Upper lobe of left lung (tissue), 6 donors: ENCODE data around the gene FOXN3. TPM values are rescaled to one million over a fixed set of nuclear protein-coding genes. Genes with fewer than 3 reads are reported as not detected.

Source experiments
- ATAC-seq, 2 donors: fragments of 200-7000 bp; cut with Tn5 transposase; one replicate each; pipeline ENCODE4 v1.9.1; 2022; ENCODE audit warnings: mild to moderate bottlenecking in 2 of 2, moderate library complexity in 2 of 2; ENCODE audit not compliant: low FRiP score in 2 of 2
- DNase-seq, 2 donors: peaks; one replicate each; pipeline ENCODE4 v3.0.0-alpha.2; 2019 to 2020
- H3K27ac ChIP-seq, 4 donors: fragments of 200-600 bp; sonication (generic); one replicate each; pipeline ENCODE4 v1.5.1; 2016 to 2019
- H3K27me3 ChIP-seq, 4 donors: fragments of 200-600 bp; sonication (generic); one replicate each; pipeline ENCODE4 v1.5.1; 2017 to 2019
- H3K36me3 ChIP-seq, 4 donors: fragments of 200-600 bp; sonication (generic); one replicate each; pipeline ENCODE4 v1.5.1; 2016 to 2019
- H3K4me1 ChIP-seq, 4 donors: fragments of 200-600 bp; sonication (generic); one replicate each; pipeline ENCODE4 v1.5.1; 2018 to 2019
- H3K4me3 ChIP-seq, 4 donors: fragments of 200-600 bp; sonication (generic); one replicate each; pipeline ENCODE4 v1.5.1; 2017 to 2019; ENCODE audit warnings: mild to moderate bottlenecking in 2 of 4, moderate library complexity in 1 of 4
- H3K9me3 ChIP-seq, 4 donors: fragments of 200-600 bp; sonication (generic); one replicate each; pipeline ENCODE4 v1.5.1; 2018 to 2019
- CTCF ChIP-seq, 6 experiments: fragments of 450-650 bp in 4 of 6; fragments of 200-600 bp in 2 of 6; sonication (generic) in 2 of 6; IDR thresholded peaks; one replicate each; pipeline ENCODE4 v1.5.1; 2016 to 2019; ENCODE audit warnings: antibody characterized with exemption in 6 of 6
- EP300 ChIP-seq, 4 donors: sonication (generic); formaldehyde crosslinking; IDR thresholded peaks; one replicate each; pipeline ENCODE4 v1.5.1; 2017; ENCODE audit warnings: antibody characterized with exemption in 4 of 4, control low read depth in 2 of 4
- POLR2A ChIP-seq, 4 donors: fragments of 450-650 bp; IDR thresholded peaks; one replicate each; pipeline ENCODE4 v1.5.1; 2016 to 2017; ENCODE audit warnings: antibody characterized with exemption in 4 of 4, mild to moderate bottlenecking in 2 of 4
- POLR2AphosphoS5 ChIP-seq, 2 donors: sonication (generic); formaldehyde crosslinking; IDR thresholded peaks; one replicate each; pipeline ENCODE4 v1.5.1; 2017; ENCODE audit warnings: antibody characterized with exemption in 2 of 2
- WGBS, 2 donors: methylation state at CpG; one replicate each; pipeline ENCODE4 v1.1.5; 2017 to 2018; 5-methylcytosine and 5-hydroxymethylcytosine counted together
- total RNA-seq, 6 donors: library from RNA; depleted of rRNA in 4 of 6; stranded (reverse); fragments of >200 nt in 4 of 6; gene quantifications; one replicate each; pipeline versions ENCODE4 v1.1.0 to v1.2.1, GENCODE V29; 2016 to 2021
- donor health status: DM: no; HTN: no; CAD: no; lungs with moderate emphysema.
- donor health status: DM: no; HTN: yes; CAD: no; lungs with severe emphysema.

FOXN3 gene
- total RNA-seq, 6 donors from 2014 or later = 63.4 to 115 (median 77.2) TPM

GRCh38 chr14:89415159-89415558 is 1.9 kb downstream of the FOXN3 start:
- H3K4me1 ChIP-seq = peaks cover 30 to 44% (median 39%) of the 10 kb centered on the region in 4 donors
- no peak for ATAC-seq

GRCh38 chr14:89411976-89412375 is 5.1 kb downstream of the FOXN3 start:
- ATAC-seq (no peak), DNase-seq (no peak)
- no peaks in the 10 kb centered on the region for H3K27me3 ChIP-seq
- H3K9me3 ChIP-seq = no peaks in the 10 kb centered on the region
- peaks cover 45 to 53% (median 49%) of the 10 kb centered on the region in 4 donors for H3K4me1 ChIP-seq
- 89 to 91% methylated on average over 11 of the region's 11 CpGs for WGBS, 2 donors
- peaks cover 0 to 16% (median 5%) of the 10 kb centered on the region in 4 donors for H3K36me3 ChIP-seq
- H3K27ac ChIP-seq = no peak overlapping the region
- H3K4me3 ChIP-seq = no peak overlapping the region
- TF ChIP-seq EP300 (IDR thresholded peaks at IDR 0.05) (no peak), POLR2A (IDR thresholded peaks at IDR 0.05) (no peak), CTCF (IDR thresholded peaks at IDR 0.05) (no peak)

More at GRCh38 chr14:89415159-89415558, 1.9 kb downstream of the FOXN3 start:
- peak overlapping the region in 3 of 4 donors; percentile 95 to 97 (median 97) for H3K27ac ChIP-seq
- H3K9me3 ChIP-seq = no peaks in the 10 kb centered on the region
- WGBS, 2 donors = 30 to 47% methylated on average over 5 of the region's 5 CpGs
- no peaks in the 10 kb centered on the region for H3K27me3 ChIP-seq
- peak overlapping the region in 2 of 4 donors; percentile 63 to 94 for H3K4me3 ChIP-seq
- H3K36me3 ChIP-seq = peaks cover 0 to 16% (median 5%) of the 10 kb centered on the region in 4 donors
- DNase-seq = no peak
- no peak for TF ChIP-seq POLR2A (IDR thresholded peaks at IDR 0.05)
- no peak for TF ChIP-seq EP300 (IDR thresholded peaks at IDR 0.05)
- no peak for TF ChIP-seq POLR2AphosphoS5 (IDR thresholded peaks at IDR 0.05)
- TF ChIP-seq CTCF (IDR thresholded peaks at IDR 0.05) = no peak

DNA sequence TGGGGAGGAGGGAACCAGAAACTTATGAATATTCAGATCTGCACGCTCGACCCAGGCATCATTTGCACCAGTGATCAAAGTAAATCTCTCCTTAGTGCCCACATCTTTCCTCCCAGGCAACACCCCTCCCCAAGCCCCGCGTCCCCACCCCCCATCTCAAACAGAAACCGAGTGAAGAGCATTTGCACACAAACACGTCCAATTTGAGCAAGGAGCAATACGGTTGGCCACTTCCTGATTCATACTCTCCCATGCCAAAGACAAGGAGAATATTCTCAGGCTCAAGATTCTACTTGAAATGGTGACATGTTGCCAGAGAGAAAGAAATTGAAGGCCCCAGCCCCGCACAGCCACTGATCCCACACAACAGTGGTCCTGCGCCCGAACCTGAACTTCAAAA is 7.1 kb downstream of the FOXN3 start:
- ATAC-seq (peak in 1 of 2 donors; percentile 32), DNase-seq (no peak)
- TF ChIP-seq POLR2A (IDR thresholded peaks at IDR 0.05) (no peak), POLR2AphosphoS5 (IDR thresholded peaks at IDR 0.05) (no peak), EP300 (IDR thresholded peaks at IDR 0.05) (no peak), CTCF (IDR thresholded peaks at IDR 0.05) (no peak)
- WGBS, 2 donors = 46 to 49% methylated on average over 10 of the region's 10 CpGs
- Histone ChIP-seq H3K27ac (peak overlapping the region; percentile 12 to 48 (median 38)), H3K27me3 (no peaks in the 10 kb centered on the region), H3K4me1 (peaks cover 46 to 57% (median 52%) of the 10 kb centered on the region in 4 donors), H3K36me3 (peaks cover 0 to 16% (median 5%) of the 10 kb centered on the region in 4 donors), H3K4me3 (peak overlapping the region in 2 of 4 donors; percentile 5 to 23), H3K9me3 (no peaks in the 10 kb centered on the region)

DNA sequence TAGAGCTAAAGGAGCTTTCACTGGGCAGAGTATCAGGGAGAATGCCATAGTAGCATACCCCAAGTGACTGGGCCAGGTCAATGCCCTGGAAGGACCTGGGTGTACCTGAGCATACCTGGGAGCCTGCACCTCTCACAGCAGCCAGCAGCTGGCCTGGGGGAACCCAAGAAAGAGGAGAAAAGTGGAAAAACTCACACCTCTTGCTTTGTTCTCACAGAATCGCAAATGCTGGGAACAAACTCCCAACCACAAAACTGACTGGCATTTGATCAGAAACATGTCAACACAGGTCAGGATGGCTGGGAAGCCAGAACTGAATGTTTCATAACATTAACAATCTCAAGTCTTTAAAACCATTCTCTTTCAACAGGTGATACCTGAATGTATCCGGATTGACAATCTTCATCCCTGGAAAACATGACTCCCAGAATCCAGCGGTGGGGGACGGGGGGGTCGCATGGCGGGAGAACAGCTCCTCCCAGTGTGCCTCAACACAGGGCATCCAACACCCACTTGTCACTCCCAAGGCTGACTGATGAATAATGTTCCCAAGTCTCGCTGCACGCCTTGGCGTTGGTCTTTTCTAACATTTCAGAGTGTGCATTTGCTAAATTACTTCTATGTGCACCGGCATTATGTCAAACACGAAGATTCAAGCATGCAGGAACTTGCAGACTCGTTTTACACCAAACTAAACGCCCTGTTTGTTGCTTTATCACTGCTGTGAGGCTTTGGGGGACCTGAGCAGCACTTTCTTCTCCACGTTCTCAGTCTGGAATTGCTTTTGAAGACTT is 7.9 kb downstream of the FOXN3 start:
- no peak for TF ChIP-seq POLR2A (IDR thresholded peaks at IDR 0.05)
- TF ChIP-seq POLR2AphosphoS5 (IDR thresholded peaks at IDR 0.05) = no peak
- TF ChIP-seq CTCF (IDR thresholded peaks at IDR 0.05) = no peak
- TF ChIP-seq EP300 (IDR thresholded peaks at IDR 0.05) = no peak
- no peak overlapping the region for H3K4me3 ChIP-seq
- no peaks in the 10 kb centered on the region for H3K27me3 ChIP-seq
- H3K4me1 ChIP-seq = peaks cover 41 to 51% (median 48%) of the 10 kb centered on the region in 4 donors
- 60 to 67% methylated on average over 14 of the region's 14 CpGs for WGBS, 2 donors
- peaks cover 0 to 16% (median 5%) of the 10 kb centered on the region in 4 donors for H3K36me3 ChIP-seq
- DNase-seq = no peak
- H3K9me3 ChIP-seq = no peaks in the 10 kb centered on the region
- ATAC-seq = no peak
- peak overlapping the region in 1 of 4 donors; percentile 48 for H3K27ac ChIP-seq
